Left lung (tissue), 10 donors: Measurements from ENCODE around the gene COL19A1. TPM values are rescaled to one million over a fixed set of nuclear protein-coding genes. Genes with fewer than 3 reads are reported as not detected.
A peak's percentile ranks its signal among the peaks of the same experiment; 100 is the strongest.
"Not testable (repeated sequence)": the region's sequence is repeated elsewhere in the genome, so short reads cannot be mapped to it uniquely, and the experiment has no call there.

Experiments
- ATAC-seq: fragments of 200-7000 bp; cut with Tn5 transposase; one replicate; pipeline ENCODE4 v1.9.1; 2020; ENCODE audit warnings: moderate library complexity
- DNase-seq, 4 donors: peaks; one replicate each; pipeline ENCODE4 v3.0.0-alpha.2; 2013 to 2020
- H3K27ac ChIP-seq, 2 donors: fragments of 200-600 bp; sonication (generic) in 1 of 2; one replicate each; pipeline versions ENCODE4 v1.5.0 to v1.8.0; 2020 to 2021
- H3K27me3 ChIP-seq, 2 donors: fragments of 200-600 bp; sonication (generic) in 1 of 2; one replicate each; pipeline versions ENCODE4 v1.5.0 to v1.8.0; 2020 to 2021
- H3K36me3 ChIP-seq, 2 donors: fragments of 200-600 bp; sonication (generic) in 1 of 2; one replicate each; pipeline versions ENCODE4 v1.5.0 to v1.8.0; 2020 to 2021
- H3K4me1 ChIP-seq, 2 donors: fragments of 200-600 bp; one replicate each; pipeline ENCODE4 v1.8.0; 2021
- H3K4me3 ChIP-seq, 2 donors: fragments of 200-600 bp; sonication (generic) in 1 of 2; one replicate each; pipeline versions ENCODE4 v1.5.0 to v1.8.0; 2020 to 2021; ENCODE audit warnings: mild to moderate bottlenecking in 1 of 2
- H3K9me3 ChIP-seq, 2 donors: fragments of 200-600 bp; sonication (generic) in 1 of 2; one replicate each; pipeline versions ENCODE4 v1.5.0 to v1.8.0; 2020 to 2021
- CTCF ChIP-seq, 2 donors: fragments of 200-600 bp; sonication (generic) in 1 of 2; IDR thresholded peaks; one replicate each; pipeline versions ENCODE4 v1.5.0 to v1.8.0; 2021; ENCODE audit warnings: antibody characterized with exemption in 2 of 2
- intact Hi-C, 2 donors: fragments of 100-400 bp; cut with DNase I; formaldehyde crosslinking; loops; one replicate each; pipeline versions ENCODE4 v1.11.2 to v1.14.2; 2022
- polyA plus RNA-seq, 6 donors: library from polyadenylated mRNA; unstranded; fragments of 120-200 nt; gene quantifications; one replicate each; pipeline ENCODE4 v1.2.1, GENCODE V29; 2013; ENCODE audit not compliant: insufficient read length in 6 of 6
- total RNA-seq, 2 donors: library from RNA; stranded (reverse); fragmentation: NEBNext Ultra II Directional; extraction: Animal tissue kit (Norgen Biotek cat#: 25700); gene quantifications; one replicate each; pipeline ENCODE4 v1.2.1, GENCODE V29; 2021
- donor health status: DM: no; HTN: yes; CAD: no.
- donor health status: DM: no; HTN: no; CAD: no.

Gene COL19A1
- total and polyA plus RNA-seq, 8 donors: 0.10 to 0.77 (median 0.70) TPM

GRCh38 chr6:69914015-69914485 is 47.7 kb downstream of the COL19A1 start:
- TF ChIP-seq CTCF (IDR thresholded peaks at IDR 0.05): no peak
- Histone ChIP-seq H3K27me3 (no peaks in the 10 kb centered on the region), H3K9me3 (no peaks in the 10 kb centered on the region), H3K4me1 (peaks cover 0 to 3% of the 10 kb centered on the region in 2 donors), H3K27ac (no peak overlapping the region), H3K36me3 (no peaks in the 10 kb centered on the region), H3K4me3 (no peak overlapping the region)
- ATAC-seq: no peak
- intact Hi-C loops: no loop called here
- no peak for DNase-seq

GRCh38 chr6:69915346-69915745 is 49.0 kb downstream of the COL19A1 start:
- H3K27ac ChIP-seq: no peak overlapping the region
- no peak for TF ChIP-seq CTCF (IDR thresholded peaks at IDR 0.05)
- H3K27me3 ChIP-seq: no peaks in the 10 kb centered on the region
- peaks cover 0 to 3% of the 10 kb centered on the region in 2 donors for H3K4me1 ChIP-seq
- ATAC-seq: peak; percentile 49
- no peaks in the 10 kb centered on the region for H3K36me3 ChIP-seq
- H3K9me3 ChIP-seq: no peaks in the 10 kb centered on the region
- H3K4me3 ChIP-seq: no peak overlapping the region
- intact Hi-C loops: no loop called here
- DNase-seq: no peak

- no peak for TF ChIP-seq CTCF (IDR thresholded peaks at IDR 0.05)
- Histone ChIP-seq H3K36me3 (no peaks in the 10 kb centered on the region), H3K27ac (no peak overlapping the region), H3K4me1 (peaks cover 0 to 3% of the 10 kb centered on the region in 2 donors), H3K9me3 (no peaks in the 10 kb centered on the region), H3K4me3 (no peak overlapping the region), H3K27me3 (no peaks in the 10 kb centered on the region)
- DNase-seq (no peak), ATAC-seq (no peak)
- intact Hi-C loops: no loop called here
Observed at GRCh38 chr6:69917834-69918233, 51.5 kb downstream of the COL19A1 start.

GRCh38 chr6:69918813-69919475 is 52.6 kb downstream of the COL19A1 start:
- H3K9me3 ChIP-seq: peaks cover 0 to 10% of the 10 kb centered on the region in 2 donors
- no peak overlapping the region for H3K4me3 ChIP-seq
- no peaks in the 10 kb centered on the region for H3K27me3 ChIP-seq
- DNase-seq (no peak), ATAC-seq (no peak)
- no peak for TF ChIP-seq CTCF (IDR thresholded peaks at IDR 0.05)
- peaks cover 0 to 3% of the 10 kb centered on the region in 2 donors for H3K4me1 ChIP-seq
- intact Hi-C loops: no loop called here
- H3K36me3 ChIP-seq: no peaks in the 10 kb centered on the region
- no peak overlapping the region for H3K27ac ChIP-seq

GRCh38 chr6:69921066-69921465 is 54.7 kb downstream of the COL19A1 start:
- H3K36me3 ChIP-seq, H3K4me3 ChIP-seq, intact Hi-C loops, H3K4me1 ChIP-seq, H3K27ac ChIP-seq, H3K27me3 ChIP-seq, DNase-seq, ATAC-seq: not testable (repeated sequence)
- H3K9me3 ChIP-seq: peaks cover 0 to 18% of the 10 kb centered on the region in 2 donors

GRCh38 chr6:69921611-69922010 is 55.3 kb downstream of the COL19A1 start:
- H3K4me1 ChIP-seq, ATAC-seq, H3K27ac ChIP-seq, H3K36me3 ChIP-seq, H3K27me3 ChIP-seq, intact Hi-C loops, H3K4me3 ChIP-seq, DNase-seq: not testable (repeated sequence)
- H3K9me3 ChIP-seq: peaks cover 0 to 23% of the 10 kb centered on the region in 2 donors
